ENCODE data around the gene MICAL3.

GRCh38 chr22:17893900-17894535 is 130.3 kb downstream of the MICAL3 start:
- TF ChIP-seq, protein P1, sequence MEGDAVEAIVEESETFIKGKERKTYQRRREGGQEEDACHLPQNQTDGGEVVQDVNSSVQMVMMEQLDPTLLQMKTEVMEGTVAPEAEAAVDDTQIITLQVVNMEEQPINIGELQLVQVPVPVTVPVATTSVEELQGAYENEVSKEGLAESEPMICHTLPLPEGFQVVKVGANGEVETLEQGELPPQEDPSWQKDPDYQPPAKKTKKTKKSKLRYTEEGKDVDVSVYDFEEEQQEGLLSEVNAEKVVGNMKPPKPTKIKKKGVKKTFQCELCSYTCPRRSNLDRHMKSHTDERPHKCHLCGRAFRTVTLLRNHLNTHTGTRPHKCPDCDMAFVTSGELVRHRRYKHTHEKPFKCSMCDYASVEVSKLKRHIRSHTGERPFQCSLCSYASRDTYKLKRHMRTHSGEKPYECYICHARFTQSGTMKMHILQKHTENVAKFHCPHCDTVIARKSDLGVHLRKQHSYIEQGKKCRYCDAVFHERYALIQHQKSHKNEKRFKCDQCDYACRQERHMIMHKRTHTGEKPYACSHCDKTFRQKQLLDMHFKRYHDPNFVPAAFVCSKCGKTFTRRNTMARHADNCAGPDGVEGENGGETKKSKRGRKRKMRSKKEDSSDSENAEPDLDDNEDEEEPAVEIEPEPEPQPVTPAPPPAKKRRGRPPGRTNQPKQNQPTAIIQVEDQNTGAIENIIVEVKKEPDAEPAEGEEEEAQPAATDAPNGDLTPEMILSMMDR (IDR thresholded peaks at IDR 0.05) = no peak
- TF ChIP-seq POLR2A (IDR thresholded peaks at IDR 0.05) = no peak
